ENCODE results near the gene ARAP1. TPM values are rescaled to one million over a fixed set of nuclear protein-coding genes. Genes with fewer than 3 reads are reported as not detected.

The ARAP1 gene
- polyA plus RNA-seq, 1 donor (not counting 4 experiments of a cell fraction or from before 2014, with no cell fraction given), result 32.8 TPM

DNA sequence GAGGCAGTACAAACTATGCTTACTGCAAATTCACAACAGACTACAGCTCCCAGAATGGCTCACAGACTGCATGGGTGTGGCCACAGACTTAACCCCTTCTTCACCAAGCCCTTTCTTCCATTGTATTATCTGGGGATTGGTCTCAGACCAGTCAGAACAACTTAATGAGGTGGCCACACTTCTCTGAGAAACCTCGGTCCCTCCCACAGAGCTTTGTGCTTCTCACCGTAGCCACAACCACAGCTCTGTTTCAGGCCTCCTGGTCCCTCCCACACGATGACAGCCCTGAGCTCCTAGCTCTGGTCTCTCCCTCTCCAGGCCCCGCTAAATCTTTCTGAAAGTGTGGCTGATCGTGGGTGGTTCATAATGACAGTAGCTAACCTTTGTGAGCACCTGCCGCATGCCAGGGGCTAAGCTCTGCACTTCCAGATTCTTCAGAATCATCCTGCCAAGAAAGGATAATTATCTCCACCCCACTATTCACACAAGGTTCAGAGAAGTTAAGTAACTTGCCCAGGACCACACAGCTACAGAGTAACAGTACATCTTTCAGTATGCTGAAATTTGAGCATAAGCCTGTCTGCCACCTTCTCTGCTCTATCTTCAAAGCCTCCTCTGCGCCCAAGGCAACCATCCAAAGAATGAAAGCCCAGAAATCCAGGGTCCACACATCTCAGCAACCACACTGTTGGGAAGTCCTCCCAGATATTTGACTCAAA, 83.4 kb downstream of the ARAP1 start:
- no peak overlapping the region for H3K4me2 ChIP-seq (ENCODE audit: control insufficient read depth, extremely low read depth, insufficient read depth, low read depth, low read length)
- peaks cover 27% of the 10 kb centered on the region for H3K27me3 ChIP-seq (ENCODE audit: control insufficient read depth, extremely low read depth, insufficient read depth, low read length)
- no peak overlapping the region for H3K9ac ChIP-seq (ENCODE audit: control insufficient read depth, extremely low read depth, insufficient read depth, low read length)
- H3K9me3 ChIP-seq (ENCODE audit: control insufficient read depth, low read depth, low read length), result no peaks in the 10 kb centered on the region
- H2AFZ ChIP-seq (ENCODE audit: control insufficient read depth, low read length), result no peak overlapping the region
- H3K36me3 ChIP-seq (ENCODE audit: control insufficient read depth in 2 of 2, extremely low read depth in 1 of 2, insufficient read depth in 2 of 2, low read length in 2 of 2), result no peaks in the 10 kb centered on the region
- no peaks in the 10 kb centered on the region for H4K20me1 ChIP-seq (ENCODE audit: control insufficient read depth, extremely low read depth, insufficient read depth, low read length)
- H3K4me1 ChIP-seq (ENCODE audit: control insufficient read depth, extremely low read depth, insufficient read depth, low read length), result no peaks in the 10 kb centered on the region
- H3K79me2 ChIP-seq (ENCODE audit: control insufficient read depth, insufficient read depth, low read length), result no peaks in the 10 kb centered on the region
- no peak for DNase-seq (ENCODE audit: low read depth, low spot score)
- FAIRE-seq, result no peak
- H3K4me3 ChIP-seq (ENCODE audit: control insufficient read depth in 2 of 3, extremely low read depth in 1 of 3, insufficient read depth in 2 of 3, low read depth in 1 of 3, low read length in 3 of 3), result no peak overlapping the region
- dilution Hi-C loops (cut with MboI; ENCODE audit: extremely low pct_ligation_motif_present, low sequenced_read_pairs), result no loop called here
- no peaks in the 10 kb centered on the region for H3K9me1 ChIP-seq (ENCODE audit: control insufficient read depth, extremely low read depth, insufficient read depth, low read length)
- no peak for TF ChIP-seq EZH2 (IDR thresholded peaks at IDR 0.05; ENCODE audit: low read length)
- TF ChIP-seq, protein P1, sequence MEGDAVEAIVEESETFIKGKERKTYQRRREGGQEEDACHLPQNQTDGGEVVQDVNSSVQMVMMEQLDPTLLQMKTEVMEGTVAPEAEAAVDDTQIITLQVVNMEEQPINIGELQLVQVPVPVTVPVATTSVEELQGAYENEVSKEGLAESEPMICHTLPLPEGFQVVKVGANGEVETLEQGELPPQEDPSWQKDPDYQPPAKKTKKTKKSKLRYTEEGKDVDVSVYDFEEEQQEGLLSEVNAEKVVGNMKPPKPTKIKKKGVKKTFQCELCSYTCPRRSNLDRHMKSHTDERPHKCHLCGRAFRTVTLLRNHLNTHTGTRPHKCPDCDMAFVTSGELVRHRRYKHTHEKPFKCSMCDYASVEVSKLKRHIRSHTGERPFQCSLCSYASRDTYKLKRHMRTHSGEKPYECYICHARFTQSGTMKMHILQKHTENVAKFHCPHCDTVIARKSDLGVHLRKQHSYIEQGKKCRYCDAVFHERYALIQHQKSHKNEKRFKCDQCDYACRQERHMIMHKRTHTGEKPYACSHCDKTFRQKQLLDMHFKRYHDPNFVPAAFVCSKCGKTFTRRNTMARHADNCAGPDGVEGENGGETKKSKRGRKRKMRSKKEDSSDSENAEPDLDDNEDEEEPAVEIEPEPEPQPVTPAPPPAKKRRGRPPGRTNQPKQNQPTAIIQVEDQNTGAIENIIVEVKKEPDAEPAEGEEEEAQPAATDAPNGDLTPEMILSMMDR (optimal IDR thresholded peaks at IDR 0.05 in 1 of 3, IDR thresholded peaks at IDR 0.05 in 1 of 3, conservative IDR thresholded peaks at IDR 0.05 in 1 of 3; ENCODE audit: extremely low read depth in 1 of 3, insufficient read depth in 2 of 3, low read length in 3 of 3), result no peak
- H3K27ac ChIP-seq (ENCODE audit: control insufficient read depth, insufficient read depth, low read length), result no peak overlapping the region

DNA sequence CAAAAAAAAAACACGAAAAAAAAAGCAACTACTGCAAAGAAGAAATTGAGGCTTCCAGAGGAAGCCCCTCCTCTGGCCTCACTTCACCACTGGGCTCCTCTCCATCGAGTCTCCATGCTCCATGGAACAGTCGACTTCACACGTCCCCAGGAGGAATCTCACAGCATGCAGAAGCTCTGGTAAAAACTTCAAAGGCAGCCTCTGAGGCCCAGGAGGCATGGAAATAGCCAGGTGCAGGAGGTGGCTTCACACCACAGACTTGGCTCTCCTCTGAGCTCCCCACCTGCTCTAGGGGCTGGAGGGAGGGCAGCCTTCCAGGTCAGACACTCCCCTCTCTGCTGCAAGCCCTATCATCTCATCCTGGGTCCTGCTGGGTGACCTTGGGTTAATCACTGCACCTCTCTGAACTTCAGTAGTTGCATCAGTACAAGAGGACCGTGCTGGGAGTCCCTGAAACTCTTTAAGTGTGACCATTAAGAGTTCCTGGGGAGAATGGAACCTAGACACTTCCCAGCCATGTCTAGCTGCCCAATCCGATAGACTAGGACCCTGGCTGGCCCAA, 86.2 kb downstream of the ARAP1 start:
- dilution Hi-C loops (cut with MboI; ENCODE audit: extremely low pct_ligation_motif_present, low sequenced_read_pairs), result no loop called here
- no peak for FAIRE-seq
- TF ChIP-seq, protein P1 (optimal IDR thresholded peaks at IDR 0.05 in 1 of 3, IDR thresholded peaks at IDR 0.05 in 1 of 3, conservative IDR thresholded peaks at IDR 0.05 in 1 of 3; ENCODE audit: extremely low read depth in 1 of 3, insufficient read depth in 2 of 3, low read length in 3 of 3), result no peak
- no peak for TF ChIP-seq EZH2 (IDR thresholded peaks at IDR 0.05; ENCODE audit: low read length)

More for the DNA sequence above, 86.2 kb downstream of the ARAP1 start:
- Histone ChIP-seq H3K4me3 (ENCODE audit: control insufficient read depth in 2 of 3, extremely low read depth in 1 of 3, insufficient read depth in 2 of 3, low read depth in 1 of 3, low read length in 3 of 3) (no peak overlapping the region), H3K9me1 (ENCODE audit: control insufficient read depth, extremely low read depth, insufficient read depth, low read length) (no peaks in the 10 kb centered on the region), H3K79me2 (ENCODE audit: control insufficient read depth, insufficient read depth, low read length) (no peaks in the 10 kb centered on the region), H3K9ac (ENCODE audit: control insufficient read depth, extremely low read depth, insufficient read depth, low read length) (no peak overlapping the region), H4K20me1 (ENCODE audit: control insufficient read depth, extremely low read depth, insufficient read depth, low read length) (no peaks in the 10 kb centered on the region), H3K36me3 (ENCODE audit: control insufficient read depth in 2 of 2, extremely low read depth in 1 of 2, insufficient read depth in 2 of 2, low read length in 2 of 2) (no peaks in the 10 kb centered on the region), H2AFZ (ENCODE audit: control insufficient read depth, low read length) (no peak overlapping the region), H3K27ac (ENCODE audit: control insufficient read depth, insufficient read depth, low read length) (no peak overlapping the region), H3K27me3 (ENCODE audit: control insufficient read depth, extremely low read depth, insufficient read depth, low read length) (peaks cover 16% of the 10 kb centered on the region), H3K9me3 (ENCODE audit: control insufficient read depth, low read depth, low read length) (no peaks in the 10 kb centered on the region), H3K4me2 (ENCODE audit: control insufficient read depth, extremely low read depth, insufficient read depth, low read depth, low read length) (no peak overlapping the region), H3K4me1 (ENCODE audit: control insufficient read depth, extremely low read depth, insufficient read depth, low read length) (no peaks in the 10 kb centered on the region)
- DNase-seq (ENCODE audit: low read depth, low spot score), result no peak
